IPS-18a (cell line): Measurements from ENCODE around the gene ZNF256.

Experiments used
- H3K27ac ChIP-seq: one replicate; pipeline ENCODE4 v1.5.1; 2013; ENCODE audit warnings: low read length
- H3K27me3 ChIP-seq: one replicate; pipeline ENCODE4 v1.6.1; 2013; ENCODE audit warnings: mild to moderate bottlenecking, low read length; ENCODE audit not compliant: control insufficient read depth, insufficient read depth
- H3K36me3 ChIP-seq: one replicate; pipeline ENCODE4 v1.6.1; 2013; ENCODE audit warnings: low read depth, low read length; ENCODE audit not compliant: control insufficient read depth
- H3K4me1 ChIP-seq: one replicate; pipeline ENCODE4 v1.6.1; 2013; ENCODE audit warnings: low read depth, low read length; ENCODE audit not compliant: control insufficient read depth
- H3K4me3 ChIP-seq: one replicate; pipeline ENCODE4 v1.5.1; 2013; ENCODE audit warnings: low read length
- H3K9ac ChIP-seq: one replicate; pipeline ENCODE4 v1.6.1; 2013; ENCODE audit warnings: mild to moderate bottlenecking, low read length, moderate library complexity
- H3K9me3 ChIP-seq: one replicate; pipeline ENCODE4 v1.6.1; 2013; ENCODE audit warnings: low read depth, low read length; ENCODE audit not compliant: control insufficient read depth

ZNF256 gene

DNA sequence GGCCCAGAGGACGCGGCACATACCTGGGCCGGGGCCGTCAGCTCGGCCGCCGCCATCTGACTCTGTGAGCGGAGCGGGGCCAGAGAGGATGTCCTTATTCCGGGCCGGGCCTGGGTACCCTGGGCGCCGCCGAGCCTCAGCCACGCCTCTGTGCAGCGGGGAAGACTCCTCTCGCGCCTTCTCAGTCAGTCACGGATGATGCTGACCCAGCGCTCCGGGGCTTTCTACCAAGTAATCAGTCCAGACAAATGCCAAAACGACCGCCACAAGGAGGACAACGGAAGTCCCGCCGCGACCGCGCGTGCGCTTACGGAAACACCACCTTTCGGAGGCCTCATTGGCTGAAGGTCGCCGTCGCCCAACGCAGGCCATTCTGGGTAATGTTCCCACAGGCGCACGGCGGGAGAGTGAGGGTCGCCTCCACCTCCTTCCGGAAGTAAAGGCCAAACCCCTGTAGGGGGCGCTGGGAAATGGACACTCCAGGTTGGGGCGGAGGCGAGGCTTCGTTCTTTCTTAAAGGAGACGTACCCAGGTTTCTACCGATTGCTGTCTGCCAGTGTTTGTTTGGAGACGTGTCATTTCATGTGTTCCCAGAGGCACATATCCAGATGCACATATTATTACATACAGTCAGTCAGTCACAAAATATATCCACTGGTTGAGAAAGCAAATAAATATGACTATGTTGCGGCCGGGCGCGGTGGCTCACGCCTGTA lies at the start of gene ZNF256:
Gene ZNF256, minus strand, starts transcription at position 288 of the 716 bp plus-strand sequence. Its CDS starts 232 bp downstream, at position 56.
- Histone ChIP-seq H3K4me3 (peak within 1 kb of the TSS; percentile 76), H3K9me3 (peaks cover 4% of the 10 kb centered on the region), H3K27me3 (no peaks in the 10 kb centered on the region), H3K27ac (no peak within 1 kb of the TSS), H3K9ac (peak within 1 kb of the TSS; percentile 78), H3K36me3 (peaks cover 10% of the 10 kb centered on the region), H3K4me1 (peaks cover 6% of the 10 kb centered on the region)

DNA sequence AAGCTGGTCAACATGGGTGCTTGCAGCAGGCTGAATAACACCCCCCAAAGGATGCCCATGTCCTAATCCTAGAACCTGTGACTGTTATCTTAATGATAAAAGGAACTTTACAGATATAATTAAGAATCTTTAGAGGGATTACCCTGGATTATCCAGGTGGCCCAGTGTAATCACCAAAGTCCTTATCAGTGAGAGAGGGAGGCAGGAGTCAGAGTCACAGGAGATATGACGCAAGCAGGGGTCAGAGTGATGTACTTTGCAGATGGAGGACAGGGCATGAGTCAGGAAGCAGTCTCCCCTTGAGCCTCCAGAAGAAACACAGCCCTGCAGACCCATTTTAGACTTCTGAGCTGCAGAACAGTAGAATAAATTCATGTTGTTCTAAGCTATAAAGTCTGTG lies 45.3 kb upstream of the ZNF256 start:
- H3K4me1 ChIP-seq = no peaks in the 10 kb centered on the region
- peaks cover 17% of the 10 kb centered on the region for H3K9me3 ChIP-seq
- no peaks in the 10 kb centered on the region for H3K27me3 ChIP-seq
- H3K4me3 ChIP-seq = no peak overlapping the region
- H3K27ac ChIP-seq = no peak overlapping the region
- no peak overlapping the region for H3K9ac ChIP-seq
- peaks cover 32% of the 10 kb centered on the region for H3K36me3 ChIP-seq

DNA sequence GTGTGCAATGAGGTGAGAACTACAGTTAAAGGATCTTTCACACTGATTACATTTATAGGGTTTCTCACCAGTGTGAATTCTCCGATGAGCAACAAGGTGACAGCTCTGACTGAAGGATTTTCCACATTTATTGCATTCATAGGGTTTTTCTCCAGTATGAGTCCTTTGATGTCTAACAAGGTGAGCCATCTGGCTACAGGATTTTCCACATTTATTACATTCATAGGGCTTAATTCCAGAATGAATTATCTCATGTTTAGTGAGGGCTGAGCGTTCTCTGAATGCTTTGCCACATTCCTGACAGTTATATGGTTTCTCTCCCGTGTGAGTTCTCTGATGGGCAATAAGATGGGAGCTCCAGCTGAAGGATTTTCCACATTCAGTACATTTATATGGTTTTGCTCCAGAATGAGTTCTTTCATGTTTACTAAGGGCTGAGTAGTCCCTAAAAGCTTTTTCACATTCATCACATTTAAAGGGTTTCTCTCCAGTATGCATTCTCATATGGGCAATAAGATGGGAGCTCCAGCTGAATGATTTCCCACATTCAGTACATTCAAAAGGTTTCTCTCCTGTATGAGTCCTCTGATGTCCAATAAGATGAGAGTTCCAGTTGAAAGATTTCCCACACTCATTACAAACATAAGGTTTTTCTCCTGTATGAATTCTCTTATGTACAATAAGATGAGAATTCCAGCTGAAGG lies 31.2 kb upstream of the ZNF256 start:
- H3K36me3 ChIP-seq = peaks cover 53% of the 10 kb centered on the region

DNA sequence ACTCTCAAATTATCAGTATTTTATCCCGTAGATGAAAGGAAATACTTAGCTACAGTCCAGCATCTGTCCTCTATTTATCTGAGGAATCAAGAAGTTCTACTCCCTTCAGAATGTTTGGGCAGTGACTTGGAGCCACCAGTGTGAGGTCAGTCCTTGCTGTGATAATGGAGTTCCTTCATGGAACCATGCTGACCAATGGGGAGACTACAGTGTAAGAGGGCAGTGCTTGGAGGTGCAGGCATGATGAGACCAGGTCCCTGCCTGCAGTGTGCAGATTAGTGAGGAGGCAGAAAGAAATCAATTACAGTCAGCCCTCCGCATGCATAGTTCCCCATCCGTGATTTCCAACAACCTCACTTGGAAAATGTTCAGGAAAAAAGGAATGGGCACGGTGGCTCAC lies 26.9 kb upstream of the ZNF256 start, which contains the start of gene C19orf18:
Gene C19orf18, minus strand, starts transcription at position 101 of the 400 bp plus-strand sequence. CDS start 102 bp downstream, outside the sequence.
- H3K4me1 ChIP-seq = no peaks in the 10 kb centered on the region
- H3K9me3 ChIP-seq = peaks cover 66% of the 10 kb centered on the region

More for the DNA sequence above, 31.2 kb upstream of the ZNF256 start:
- Histone ChIP-seq H3K9ac (no peak overlapping the region), H3K9me3 (peaks cover 86% of the 10 kb centered on the region), H3K4me1 (no peaks in the 10 kb centered on the region), H3K27ac (no peak overlapping the region), H3K27me3 (no peaks in the 10 kb centered on the region), H3K4me3 (no peak overlapping the region)

DNA sequence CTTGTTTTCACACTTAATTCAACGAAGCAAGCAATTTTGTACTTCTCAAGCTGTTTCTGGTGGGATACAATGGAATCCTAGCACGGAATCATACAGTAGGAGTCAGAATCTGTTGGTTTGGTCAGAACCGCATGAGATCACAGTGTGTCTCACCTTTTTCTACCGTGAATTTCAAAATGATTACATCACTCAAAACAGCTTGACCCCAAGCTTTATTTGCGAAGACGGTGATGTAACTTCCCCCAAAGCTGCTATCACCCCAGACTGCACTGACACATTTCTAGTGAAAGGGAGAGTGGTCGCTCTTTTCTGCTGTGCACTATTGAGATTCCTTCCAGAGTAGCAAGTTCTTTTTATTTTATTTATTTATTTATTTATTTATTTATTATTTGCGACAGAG lies 17.3 kb upstream of the ZNF256 start:
- Histone ChIP-seq H3K4me1 (no peaks in the 10 kb centered on the region), H3K4me3 (no peak overlapping the region), H3K9me3 (peaks cover 36% of the 10 kb centered on the region), H3K36me3 (no peaks in the 10 kb centered on the region), H3K27me3 (no peaks in the 10 kb centered on the region), H3K27ac (no peak overlapping the region), H3K9ac (no peak overlapping the region)

More for the DNA sequence above, 26.9 kb upstream of the ZNF256 start, which contains the start of gene C19orf18:
- H3K36me3 ChIP-seq = peaks cover 14% of the 10 kb centered on the region
- H3K27me3 ChIP-seq = no peaks in the 10 kb centered on the region
- no peak within 1 kb of the TSS for H3K4me3 ChIP-seq
- H3K9ac ChIP-seq = no peak within 1 kb of the TSS
- no peak within 1 kb of the TSS for H3K27ac ChIP-seq

DNA sequence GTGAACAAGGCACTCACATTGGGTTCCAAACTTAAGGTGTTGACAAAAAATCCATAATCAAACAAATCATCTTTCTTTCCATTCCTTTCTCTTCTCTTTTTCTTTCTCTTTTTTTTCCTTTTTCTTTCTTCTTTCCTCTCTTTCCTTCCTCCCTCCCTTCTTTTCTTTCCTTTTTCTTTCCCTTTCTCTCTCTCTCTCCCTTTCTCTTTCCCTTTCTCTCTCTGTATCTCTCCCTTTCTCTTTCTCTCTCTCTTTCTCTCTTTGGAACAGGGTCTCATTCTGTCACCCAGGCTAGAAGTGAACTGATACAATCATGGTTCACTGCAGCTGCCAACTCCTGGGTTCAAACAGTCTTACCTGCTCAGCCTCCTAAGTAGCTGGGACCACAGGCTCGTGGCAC lies 14.3 kb upstream of the ZNF256 start:
- Histone ChIP-seq H3K9ac (no peak overlapping the region), H3K4me1 (no peaks in the 10 kb centered on the region), H3K4me3 (no peak overlapping the region), H3K27me3 (no peaks in the 10 kb centered on the region), H3K27ac (no peak overlapping the region), H3K9me3 (peaks cover 26% of the 10 kb centered on the region), H3K36me3 (no peaks in the 10 kb centered on the region)

DNA sequence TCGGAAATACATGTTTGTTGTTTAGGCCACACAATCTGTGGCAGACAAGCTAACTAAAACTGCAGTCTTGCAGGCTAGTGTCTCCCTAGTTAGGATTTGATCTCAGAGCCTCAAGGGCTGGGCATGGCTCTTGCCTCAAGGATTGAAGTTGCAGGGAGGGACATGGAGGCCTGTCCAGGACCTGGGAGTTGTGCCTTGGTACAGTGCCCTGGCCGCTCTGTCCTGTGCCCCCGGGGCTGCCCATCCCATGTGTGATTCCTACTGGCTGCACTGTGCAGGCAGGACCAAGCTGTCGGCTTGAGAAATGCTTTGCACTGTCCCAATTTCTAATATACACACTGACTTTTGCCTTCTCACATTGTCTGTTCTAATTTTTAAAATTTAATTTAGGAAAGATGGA lies 7.5 kb upstream of the ZNF256 start:
- peaks cover 16% of the 10 kb centered on the region for H3K9me3 ChIP-seq
- no peaks in the 10 kb centered on the region for H3K36me3 ChIP-seq
- no peak overlapping the region for H3K9ac ChIP-seq
- H3K4me3 ChIP-seq = no peak overlapping the region
- no peaks in the 10 kb centered on the region for H3K4me1 ChIP-seq
- H3K27ac ChIP-seq = no peak overlapping the region
- no peaks in the 10 kb centered on the region for H3K27me3 ChIP-seq

DNA sequence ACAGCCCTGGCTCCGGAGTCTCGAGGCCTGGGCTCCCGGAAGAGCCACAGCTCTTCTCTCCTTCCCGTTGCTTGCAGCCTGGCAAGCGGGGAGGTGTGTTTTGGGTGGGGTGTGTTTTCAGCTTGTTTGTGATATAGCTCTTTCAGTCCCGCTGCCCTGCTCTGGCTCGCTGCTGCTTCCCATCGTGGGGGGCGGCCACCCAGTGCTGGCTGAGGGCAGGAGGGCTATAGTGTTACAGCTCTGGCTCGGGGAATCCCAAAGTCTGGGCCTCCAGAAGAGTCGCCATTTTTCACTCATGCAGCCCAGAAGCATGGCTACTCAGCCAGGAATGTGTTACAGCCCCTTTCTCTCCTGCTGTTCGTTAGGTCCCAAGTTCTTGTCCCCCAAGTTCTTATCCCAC lies 2.2 kb upstream of the ZNF256 start:
- H3K36me3 ChIP-seq = no peaks in the 10 kb centered on the region
- no peaks in the 10 kb centered on the region for H3K27me3 ChIP-seq
- H3K9ac ChIP-seq = no peak overlapping the region
- peaks cover 14% of the 10 kb centered on the region for H3K9me3 ChIP-seq
- peaks cover 6% of the 10 kb centered on the region for H3K4me1 ChIP-seq
- H3K4me3 ChIP-seq = no peak overlapping the region
- no peak overlapping the region for H3K27ac ChIP-seq

DNA sequence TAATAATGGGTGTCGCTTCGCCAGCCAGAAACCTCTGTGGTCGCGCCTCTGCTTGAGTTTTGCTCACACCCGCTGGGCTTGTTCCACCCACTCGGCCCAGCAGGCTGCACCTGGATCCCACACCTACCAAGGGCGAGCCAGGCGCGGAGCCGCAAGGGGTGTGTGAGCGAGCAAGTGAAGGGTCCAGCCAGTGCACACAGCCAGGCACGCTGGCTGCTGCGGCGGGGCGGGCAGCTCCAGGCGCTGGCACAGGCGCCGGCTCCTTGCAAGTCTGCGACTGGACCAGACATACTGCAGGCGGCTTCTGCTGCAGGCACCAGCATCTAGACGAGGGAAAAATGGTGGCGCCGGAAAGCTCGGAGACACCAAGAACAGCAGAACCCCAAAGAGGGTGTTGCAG lies 1.8 kb upstream of the ZNF256 start:
- H3K9me3 ChIP-seq = peaks cover 10% of the 10 kb centered on the region
- no peak overlapping the region for H3K9ac ChIP-seq
- H3K27me3 ChIP-seq = no peaks in the 10 kb centered on the region
- no peak overlapping the region for H3K27ac ChIP-seq
- no peak overlapping the region for H3K4me3 ChIP-seq
- peaks cover 6% of the 10 kb centered on the region for H3K4me1 ChIP-seq
- H3K36me3 ChIP-seq = no peaks in the 10 kb centered on the region

DNA sequence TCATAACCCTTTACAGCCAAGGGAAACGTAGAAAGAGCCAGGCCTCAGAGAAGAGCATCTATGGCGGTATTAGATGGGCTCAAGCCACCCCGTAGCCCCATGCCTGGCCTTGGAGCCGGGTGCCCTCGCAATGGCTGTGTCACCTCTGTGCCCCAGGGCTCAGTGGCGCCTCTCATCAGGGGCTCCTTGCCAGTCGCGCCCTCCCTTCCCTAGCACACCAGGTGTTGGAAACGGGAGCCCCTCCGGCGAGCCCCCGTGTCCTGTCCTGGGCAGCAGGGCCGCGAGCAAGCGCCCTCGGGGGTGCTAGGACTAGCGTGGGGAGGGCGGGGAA lies 453 bp downstream of the ZNF256 start:
- Histone ChIP-seq H3K9me3 (peaks cover 4% of the 10 kb centered on the region), H3K9ac (peak overlapping the region; percentile 78), H3K4me3 (peak overlapping the region; percentile 76), H3K4me1 (peaks cover 6% of the 10 kb centered on the region), H3K27ac (no peak overlapping the region), H3K36me3 (peaks cover 15% of the 10 kb centered on the region), H3K27me3 (no peaks in the 10 kb centered on the region)

DNA sequence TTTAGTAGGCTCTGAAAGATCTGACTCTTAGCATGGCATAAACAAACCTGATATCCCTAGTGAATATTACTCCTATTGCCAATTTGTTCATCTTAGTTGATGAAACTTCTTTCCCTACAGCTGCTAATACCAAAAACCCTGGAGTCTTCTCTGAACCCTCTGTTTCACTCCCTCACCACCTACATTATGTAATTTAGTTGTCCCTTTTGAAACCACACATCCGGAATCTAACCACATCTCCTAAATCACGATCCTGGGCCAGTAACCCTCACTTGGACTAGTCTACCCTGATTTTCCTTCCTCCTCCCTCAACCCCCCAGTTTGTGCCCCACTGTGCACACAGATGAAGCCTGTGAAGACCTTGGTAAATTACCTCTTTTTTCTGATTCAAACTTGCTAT lies 1.2 kb downstream of the ZNF256 start:
- peak overlapping the region; percentile 78 for H3K9ac ChIP-seq
- peaks cover 6% of the 10 kb centered on the region for H3K4me1 ChIP-seq
- peak overlapping the region; percentile 76 for H3K4me3 ChIP-seq
- no peak overlapping the region for H3K27ac ChIP-seq
- H3K9me3 ChIP-seq = peaks cover 4% of the 10 kb centered on the region
- H3K36me3 ChIP-seq = peaks cover 22% of the 10 kb centered on the region
- H3K27me3 ChIP-seq = no peaks in the 10 kb centered on the region

DNA sequence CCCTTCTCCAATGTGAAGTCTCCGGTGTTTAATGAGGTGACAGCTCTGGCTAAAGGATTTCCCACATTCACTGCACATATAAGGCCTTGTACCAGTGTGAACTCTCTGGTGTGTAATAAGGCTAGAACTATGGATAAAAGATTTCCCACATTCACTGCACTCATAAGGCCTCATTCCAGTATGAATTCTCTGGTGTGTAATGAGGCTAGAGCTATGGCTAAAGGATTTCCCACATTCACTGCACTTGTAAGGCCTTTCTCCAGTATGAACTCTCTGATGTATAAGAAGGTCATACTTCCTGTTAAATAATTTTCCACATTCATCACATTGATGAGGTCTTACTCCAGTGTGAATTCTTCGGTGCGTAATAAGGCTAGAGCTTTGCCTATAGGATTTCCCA lies 5.9 kb downstream of the ZNF256 start:
- Histone ChIP-seq H3K27ac (no peak overlapping the region), H3K9me3 (no peaks in the 10 kb centered on the region), H3K27me3 (no peaks in the 10 kb centered on the region), H3K4me1 (peaks cover 4% of the 10 kb centered on the region), H3K9ac (no peak overlapping the region), H3K4me3 (no peak overlapping the region), H3K36me3 (peaks cover 31% of the 10 kb centered on the region)
